IPS-NIHi7 (cell line): ENCODE data around the gene POLR1D.
A peak's percentile ranks its signal among the peaks of the same experiment; 100 is the strongest.

ENCODE experiments used
- DNase-seq: peaks from one replicate; pipeline ENCODE4 v3.0.0; 2012; ENCODE audit warnings: mixed read lengths; ENCODE audit errors: extremely low spot score

POLR1D gene

GRCh38 chr13:27621366-27622101, at the start of gene POLR1D:
TSS of gene POLR1D (plus strand) at chr13:27621892. CDS start at chr13:27621984, 92 bp downstream.
- DNase-seq, result peak; percentile 93

- no peak for DNase-seq
Observed at GRCh38 chr13:27572234-27572901, 49.3 kb upstream of the POLR1D start.

- no peak for DNase-seq
Observed at GRCh38 chr13:27573265-27573664, 48.4 kb upstream of the POLR1D start.

- no peak for DNase-seq
Observed at GRCh38 chr13:27574661-27575060, 47.0 kb upstream of the POLR1D start.

GRCh38 chr13:27578121-27579030, 43.3 kb upstream of the POLR1D start:
- DNase-seq, result peak; percentile 16

GRCh38 chr13:27583645-27584044, 38.0 kb upstream of the POLR1D start:
- DNase-seq, result no peak

- DNase-seq, result no peak
Observed at GRCh38 chr13:27587095-27587746, 34.5 kb upstream of the POLR1D start.

- DNase-seq, result no peak
Observed at GRCh38 chr13:27588405-27588804, 33.3 kb upstream of the POLR1D start.

GRCh38 chr13:27592865-27593264, 28.8 kb upstream of the POLR1D start:
- no peak for DNase-seq

GRCh38 chr13:27593267-27593666, 28.4 kb upstream of the POLR1D start:
- no peak for DNase-seq

GRCh38 chr13:27595055-27595811, 26.5 kb upstream of the POLR1D start:
- no peak for DNase-seq

- no peak for DNase-seq
Observed at GRCh38 chr13:27599096-27599495, 22.6 kb upstream of the POLR1D start.

GRCh38 chr13:27599845-27600553, 21.7 kb upstream of the POLR1D start:
- peak; percentile 22 for DNase-seq

- no peak for DNase-seq
Observed at GRCh38 chr13:27600711-27601110, 21.0 kb upstream of the POLR1D start.

GRCh38 chr13:27601208-27601607, 20.5 kb upstream of the POLR1D start:
- DNase-seq, result no peak

GRCh38 chr13:27601803-27602202, 19.9 kb upstream of the POLR1D start:
- DNase-seq, result no peak

GRCh38 chr13:27605099-27605498, 16.6 kb upstream of the POLR1D start:
- DNase-seq, result no peak

- no peak for DNase-seq
Observed at GRCh38 chr13:27605610-27606200, 16.0 kb upstream of the POLR1D start.

- no peak for DNase-seq
Observed at GRCh38 chr13:27607125-27607524, 14.6 kb upstream of the POLR1D start.

GRCh38 chr13:27613628-27614027, 8.1 kb upstream of the POLR1D start:
- no peak for DNase-seq
